Central memory CD4-positive, alpha-beta T cell (primary cell): ENCODE results near the gene MYO1E.
"Not testable (repeated sequence)": the region's sequence is repeated elsewhere in the genome, so short reads cannot be mapped to it uniquely, and the experiment has no call there.

Experiments
- DNase-seq: peaks from one replicate; pipeline ENCODE4 v3.0.0; 2022

MYO1E gene

GRCh38 chr15:59290295-59291212 is 82.1 kb downstream of the MYO1E start:
- no peak for DNase-seq

GRCh38 chr15:59289574-59289973 is 83.1 kb downstream of the MYO1E start:
- no peak for DNase-seq

DNA sequence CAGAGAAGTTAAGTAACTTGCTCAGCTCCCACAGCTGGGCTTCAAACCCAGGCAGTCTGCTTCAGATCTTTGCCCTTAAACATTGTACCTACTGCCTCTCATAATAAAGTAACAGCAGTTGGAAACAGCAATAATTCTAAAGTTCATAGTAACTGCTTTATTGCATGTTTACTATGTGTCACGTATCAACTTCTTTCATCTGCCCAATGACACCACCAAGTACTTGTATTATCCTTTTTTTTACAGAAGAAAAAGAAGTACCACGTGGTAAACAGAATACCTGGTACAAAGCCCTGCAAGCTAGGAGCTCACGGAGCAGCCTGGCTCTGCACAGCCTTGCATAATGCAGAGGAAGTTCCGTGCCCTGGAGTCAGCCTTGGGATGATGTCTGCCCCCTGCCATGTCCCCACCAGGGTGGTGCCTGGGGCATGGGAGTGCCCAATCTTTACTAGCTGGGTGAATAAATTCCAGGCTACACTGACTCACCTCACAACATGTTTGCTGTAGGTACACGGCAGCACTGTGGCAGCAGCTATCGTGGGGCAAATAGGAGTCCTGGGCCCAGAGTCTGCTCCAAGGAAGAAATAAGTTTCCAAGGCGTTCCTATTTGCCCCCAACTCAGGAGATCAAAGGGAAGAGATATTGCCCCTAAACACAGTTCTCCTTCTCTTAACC is 88.8 kb downstream of the MYO1E start:
- no peak for DNase-seq

- no peak for DNase-seq
Measured at GRCh38 chr15:59282515-59283337, 89.9 kb downstream of the MYO1E start.

DNA sequence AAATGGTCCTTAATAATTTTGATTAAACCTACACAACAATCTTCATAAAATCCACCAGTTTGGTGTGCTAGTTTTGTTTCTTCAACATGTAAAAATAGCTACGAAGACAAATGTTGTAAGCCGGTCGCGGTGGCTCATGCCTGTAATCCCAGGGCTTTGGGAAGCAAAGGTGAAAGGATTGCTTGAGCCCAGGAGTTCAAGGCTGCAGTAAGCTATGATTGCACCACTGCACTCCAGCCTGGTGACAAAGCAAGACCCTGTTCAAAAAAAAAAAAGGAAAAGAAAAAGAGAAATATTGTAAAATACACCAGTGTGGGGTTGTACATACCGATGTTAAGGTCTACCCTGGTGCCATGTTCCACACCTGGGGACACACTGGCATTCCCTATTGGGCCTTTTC is 91.0 kb downstream of the MYO1E start:
- no peak for DNase-seq

- DNase-seq: no peak
Measured at GRCh38 chr15:59280855-59281254, 91.8 kb downstream of the MYO1E start.

- DNase-seq: not testable (repeated sequence)
Measured at GRCh38 chr15:59280292-59280691, 92.4 kb downstream of the MYO1E start.

GRCh38 chr15:59279023-59279422 is 93.6 kb downstream of the MYO1E start:
- no peak for DNase-seq

- no peak for DNase-seq
Measured at GRCh38 chr15:59278120-59278519, 94.6 kb downstream of the MYO1E start.

DNA sequence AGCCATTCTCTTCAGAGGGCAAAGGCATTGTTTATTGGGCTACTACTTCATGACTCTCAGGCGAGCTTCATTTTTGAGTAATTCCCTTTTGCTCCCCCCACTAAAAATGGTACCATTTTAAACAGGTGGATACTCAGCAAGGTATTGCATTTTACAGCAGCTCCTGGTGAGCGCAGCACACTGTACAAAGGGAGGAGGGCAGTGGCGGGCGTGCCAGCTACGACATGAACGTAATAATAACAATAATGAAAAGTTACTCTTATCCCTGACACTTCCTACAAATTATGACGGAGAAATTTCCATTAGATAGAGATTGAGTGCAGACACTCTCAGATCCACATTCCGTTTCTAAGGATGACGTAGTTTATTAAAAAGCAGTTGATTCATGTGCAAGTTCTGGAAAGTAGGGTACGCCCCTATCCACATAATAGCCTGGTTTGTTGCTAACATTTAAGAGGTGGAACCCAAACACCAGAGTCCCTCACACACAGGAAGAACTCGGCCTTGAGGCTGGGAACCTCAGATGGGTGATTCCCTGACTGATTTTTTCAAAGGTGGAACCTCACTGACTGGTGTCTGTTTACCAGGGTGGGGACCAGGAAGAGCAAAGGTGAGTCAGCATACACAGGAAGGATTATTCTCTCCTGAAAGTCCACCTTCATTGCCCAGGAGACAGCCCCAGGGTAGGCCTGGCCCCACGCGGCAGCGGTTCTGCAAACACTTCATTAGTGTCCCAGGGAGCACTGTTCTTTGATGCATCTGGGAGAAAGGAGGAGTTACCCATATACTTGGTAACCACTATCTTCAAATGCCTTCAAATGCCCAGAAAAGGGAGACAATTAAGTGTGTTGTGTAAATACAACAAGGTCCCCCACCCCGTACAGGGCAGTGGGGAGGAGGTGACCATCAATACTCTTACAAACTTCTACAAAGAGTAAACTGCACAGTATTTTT is 96.2 kb downstream of the MYO1E start:
- DNase-seq: no peak

DNA sequence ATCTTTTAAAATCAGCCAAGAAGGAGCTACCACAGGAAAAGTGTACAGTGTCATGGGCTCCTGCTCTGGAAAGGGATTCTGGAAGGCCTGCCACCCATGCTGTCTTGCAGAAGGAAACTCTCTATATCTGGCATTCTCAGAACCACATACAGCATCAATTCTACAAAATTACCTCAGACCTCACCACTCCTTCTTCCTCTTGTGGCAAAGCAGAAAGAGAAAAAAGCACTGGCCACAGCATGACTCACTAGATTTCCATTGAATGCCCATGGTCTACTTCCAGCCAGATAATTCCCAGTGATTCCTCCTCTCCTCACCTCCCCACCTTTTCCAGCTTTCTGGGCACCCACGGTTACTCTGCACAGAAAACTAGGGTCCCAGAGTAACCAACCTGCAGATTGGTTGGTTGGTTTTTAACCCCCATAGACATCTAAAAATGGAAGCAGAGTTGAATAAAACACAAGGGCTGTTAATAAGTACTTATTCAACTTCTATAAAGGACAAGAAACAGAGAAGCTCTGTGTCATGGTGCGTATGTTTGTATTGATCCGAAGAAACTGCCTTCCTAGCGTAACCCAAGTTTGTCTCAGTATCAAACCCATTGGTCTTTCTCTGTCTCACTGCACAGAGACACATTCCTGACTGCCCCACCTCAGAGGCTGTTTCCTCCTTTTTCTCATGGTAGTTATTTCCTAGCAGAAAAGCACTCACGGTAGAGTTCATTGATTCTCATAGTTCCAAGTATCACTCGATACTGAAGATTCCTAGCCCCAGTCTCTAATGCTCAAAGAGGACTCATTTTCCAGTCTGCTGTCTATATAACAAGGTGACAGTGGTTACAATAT is 98.3 kb downstream of the MYO1E start:
- no peak for DNase-seq

DNA sequence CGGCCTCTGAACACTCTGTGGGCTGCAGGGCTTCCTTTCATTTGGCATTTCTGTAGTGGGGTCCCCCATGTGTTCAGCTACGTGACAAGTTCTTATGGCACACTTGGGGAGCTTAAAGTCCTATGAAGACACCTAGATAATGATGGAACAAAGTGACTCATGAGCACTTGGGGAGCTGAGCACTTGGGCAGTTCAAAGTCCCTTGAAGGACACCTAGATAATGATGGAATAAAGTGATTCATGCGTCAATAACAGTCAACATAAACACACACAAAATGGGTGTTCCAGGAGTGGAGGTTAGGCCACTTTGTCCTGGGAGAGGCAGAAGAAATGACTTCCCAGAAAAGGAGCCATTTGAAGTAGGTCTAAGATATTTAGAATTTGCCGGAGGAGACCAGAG is 99.4 kb downstream of the MYO1E start:
- DNase-seq: no peak

- DNase-seq: no peak
Measured at GRCh38 chr15:59271595-59272201, 101.0 kb downstream of the MYO1E start.

- DNase-seq: no peak
Measured at GRCh38 chr15:59268852-59269407, 103.7 kb downstream of the MYO1E start.

- no peak for DNase-seq
Measured at GRCh38 chr15:59268168-59268851, 104.4 kb downstream of the MYO1E start.

GRCh38 chr15:59266028-59266427 is 106.6 kb downstream of the MYO1E start:
- no peak for DNase-seq

DNA sequence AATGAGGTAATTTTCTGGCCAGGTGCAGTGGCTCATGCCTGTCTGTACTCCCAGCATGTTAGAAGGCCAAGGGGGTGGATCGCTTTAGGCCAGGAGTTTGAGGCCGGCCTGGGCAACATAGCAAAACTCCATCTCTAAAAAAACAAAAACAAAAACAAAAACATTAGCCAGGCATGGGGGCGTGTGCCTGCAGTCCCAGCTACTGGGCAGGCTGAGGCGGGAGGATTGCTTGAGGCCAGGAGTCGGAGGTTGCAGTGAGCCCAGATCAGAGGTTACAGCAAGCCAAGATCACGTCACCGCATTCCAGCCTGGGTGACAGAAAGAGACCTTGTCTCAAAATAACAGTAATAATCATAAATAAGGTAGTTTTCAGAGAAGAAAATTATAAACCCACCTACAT is 110.4 kb downstream of the MYO1E start:
- DNase-seq: no peak

DNA sequence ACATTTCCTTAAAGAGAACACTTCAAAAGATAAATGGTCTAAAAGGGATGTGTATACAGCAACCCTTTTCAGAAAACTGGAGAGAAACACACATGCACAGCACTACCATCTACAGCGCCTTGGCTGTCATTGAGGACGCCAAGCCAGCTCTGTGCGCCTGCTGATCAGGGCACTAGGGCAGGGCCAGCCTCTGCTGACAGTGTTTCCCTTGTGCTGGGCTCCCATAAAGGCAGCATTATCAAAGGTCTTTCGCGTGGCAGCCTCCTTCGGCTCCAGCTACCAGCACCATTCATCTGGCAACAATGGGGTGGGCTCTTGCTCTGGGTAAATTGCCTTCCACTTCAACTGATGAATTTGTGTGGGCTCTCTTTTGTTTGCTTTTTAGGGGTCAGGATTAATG is 112.6 kb downstream of the MYO1E start:
- no peak for DNase-seq

GRCh38 chr15:59259137-59259943 is 113.3 kb downstream of the MYO1E start:
- no peak for DNase-seq
